Endometrial microvascular endothelial cells (primary cell): Measurements from ENCODE around the gene IGF1. TPM values are rescaled to one million over a fixed set of nuclear protein-coding genes. Genes with fewer than 3 reads are reported as not detected.

Experiments used
- in situ Hi-C: cut with HindIII; loops from 2 replicates; pipeline ENCODE4 v1.10.0; 2017; ENCODE audit warnings: low sequenced_read_pairs, low pct_unique_long_range_greater_than_20kb; ENCODE audit errors: inconsistent ontology term
- total RNA-seq: library from RNA; depleted of rRNA; stranded (reverse); fragments of >200 nt; gene quantifications from one replicate; pipeline ENCODE4 v1.2.3, GENCODE V29; 2015; ENCODE audit errors: inconsistent ontology term

IGF1 gene
- total RNA-seq, 1 donor from 2014 or later, result not detected

- in situ Hi-C loops, result no loop called here
Measured at GRCh38 chr12:102438047-102438826, 42.1 kb downstream of the IGF1 start.

GRCh38 chr12:102437511-102437910 lies 42.9 kb downstream of the IGF1 start:
- in situ Hi-C loops, result no loop called here

GRCh38 chr12:102436867-102437266 lies 43.5 kb downstream of the IGF1 start:
- in situ Hi-C loops, result no loop called here

GRCh38 chr12:102435827-102436436 lies 44.4 kb downstream of the IGF1 start:
- in situ Hi-C loops, result no loop called here

GRCh38 chr12:102433304-102433703 lies 47.1 kb downstream of the IGF1 start:
- in situ Hi-C loops, result no loop called here

GRCh38 chr12:102430661-102431060 lies 49.7 kb downstream of the IGF1 start:
- in situ Hi-C loops, result no loop called here

GRCh38 chr12:102429211-102430154 lies 50.9 kb downstream of the IGF1 start:
- in situ Hi-C loops, result no loop called here

- in situ Hi-C loops, result no loop called here
Measured at GRCh38 chr12:102427543-102427941, 52.8 kb downstream of the IGF1 start.

GRCh38 chr12:102426599-102427542 lies 53.5 kb downstream of the IGF1 start:
- in situ Hi-C loops, result no loop called here

GRCh38 chr12:102425109-102426039 lies 55.0 kb downstream of the IGF1 start:
- in situ Hi-C loops, result no loop called here

GRCh38 chr12:102423462-102423861 lies 56.9 kb downstream of the IGF1 start:
- in situ Hi-C loops, result no loop called here

GRCh38 chr12:102421802-102422583 lies 58.4 kb downstream of the IGF1 start:
- in situ Hi-C loops, result no loop called here

GRCh38 chr12:102419094-102419764 lies 61.1 kb downstream of the IGF1 start:
- in situ Hi-C loops, result no loop called here

GRCh38 chr12:102417055-102417454 lies 63.3 kb downstream of the IGF1 start:
- in situ Hi-C loops, result no loop called here

GRCh38 chr12:102415515-102415914 lies 64.8 kb downstream of the IGF1 start:
- in situ Hi-C loops, result no loop called here

- in situ Hi-C loops, result no loop called here
Measured at GRCh38 chr12:102413396-102413795, 67.0 kb downstream of the IGF1 start.
